NT2/D1 (cell line): ENCODE results near the gene OSER1.

Source experiments
- SUZ12 ChIP-seq: IDR thresholded peaks from 2 replicates; pipeline ENCODE4 v1.6.1; 2011; ENCODE audit not compliant: insufficient read length, insufficient read depth; ENCODE audit errors: extremely low read depth
- YY1 ChIP-seq: IDR thresholded peaks from 2 replicates; pipeline ENCODE4 v1.6.1; 2011; ENCODE audit not compliant: insufficient read length, insufficient read depth
- ZNF274 ChIP-seq: IDR thresholded peaks from 2 replicates; pipeline ENCODE4 v1.6.1; 2011; ENCODE audit warnings: mild to moderate bottlenecking, low read depth, low read length

DNA sequence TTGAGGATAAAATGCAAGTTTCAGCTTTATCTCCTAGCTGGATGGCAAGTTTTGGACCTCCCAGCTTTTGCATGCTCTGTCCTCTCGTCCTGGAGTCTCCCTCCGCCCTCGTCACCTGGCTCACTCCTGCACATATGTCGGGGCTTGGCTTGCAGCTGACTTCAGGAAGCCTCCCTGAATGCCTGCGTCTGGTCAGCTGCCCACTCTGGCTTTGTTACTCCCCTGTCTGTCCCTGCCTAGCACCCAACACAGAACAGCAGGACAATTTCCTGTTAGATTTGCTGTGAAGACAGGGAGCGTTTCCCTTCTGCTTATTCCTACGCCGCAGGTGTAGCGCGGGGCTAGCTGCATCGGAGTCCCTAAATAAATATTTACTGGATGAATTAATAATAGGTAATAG is 29.0 kb downstream of the OSER1 start:
- TF ChIP-seq ZNF274 (no peak), YY1 (no peak), SUZ12 (no peak)
